H4 (cell line): ENCODE measurements around the gene ESF1. TPM values are rescaled to one million over a fixed set of nuclear protein-coding genes. Genes with fewer than 3 reads are reported as not detected.
A peak's percentile ranks its signal among the peaks of the same experiment; 100 is the strongest.

Experiments
- DNase-seq: peaks from one replicate; pipeline ENCODE4 v3.0.0-alpha.2; 2015; ENCODE audit warnings: low spot score
- total RNA-seq: library from RNA; depleted of rRNA; stranded (reverse); fragments of >200 nt; shearing (Covaris generic); gene quantifications from 2 replicates; pipeline ENCODE4 v1.2.3, GENCODE V29; 2014; rRNA removed

The ESF1 gene
- 3.7 and 7.9 TPM in 2 replicates for total RNA-seq

- peak; percentile 99 for DNase-seq
Measured at GRCh38 chr20:13784893-13785715, at the start of gene ESF1, which contains the start of gene NDUFAF5. Gene ESF1, minus strand, starts transcription at chr20:13784919. Its CDS starts 1,779 bp downstream, at chr20:13783140. Gene NDUFAF5, plus strand, starts transcription at chr20:13785028. Its CDS starts 41 bp downstream, at chr20:13785069.

DNA sequence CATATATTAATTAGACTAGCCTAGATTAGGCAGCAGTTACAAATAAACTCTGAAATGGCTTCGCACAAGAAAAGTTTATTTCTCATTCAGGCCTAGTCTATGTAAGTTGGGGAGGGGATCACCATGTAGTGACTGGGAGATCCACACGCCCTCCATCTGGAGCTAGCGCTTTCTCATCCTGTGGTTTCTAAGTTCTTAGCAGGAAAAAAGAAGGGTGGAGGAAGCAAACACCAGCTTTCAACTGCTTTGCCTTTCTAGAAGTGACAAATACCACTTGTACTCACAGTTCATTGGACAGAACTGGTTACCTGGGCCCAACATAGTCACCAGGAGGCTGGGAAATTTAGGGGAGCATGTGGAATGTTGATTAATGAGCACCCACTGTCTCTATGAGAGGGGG is 46.8 kb upstream of the ESF1 start:
- no peak for DNase-seq

DNA sequence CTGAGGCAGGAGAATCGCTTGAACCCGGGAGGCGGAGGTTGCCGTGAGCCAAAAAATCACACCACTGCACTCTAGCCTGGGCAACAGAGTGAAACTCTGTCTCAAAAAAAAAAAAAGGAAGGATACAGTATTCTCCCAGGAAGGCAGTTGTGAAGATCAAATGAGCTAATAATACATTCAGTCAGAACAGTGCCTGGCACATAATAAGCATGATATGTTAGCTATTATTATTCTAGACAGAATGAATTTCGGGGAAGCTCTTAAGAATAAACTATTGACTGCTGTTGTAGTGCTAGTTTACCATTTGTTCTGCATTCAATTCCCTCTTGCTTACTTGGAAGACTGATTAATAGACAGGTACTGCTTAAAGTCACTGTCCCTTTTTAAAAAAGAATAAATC is 40.7 kb upstream of the ESF1 start:
- no peak for DNase-seq

DNA sequence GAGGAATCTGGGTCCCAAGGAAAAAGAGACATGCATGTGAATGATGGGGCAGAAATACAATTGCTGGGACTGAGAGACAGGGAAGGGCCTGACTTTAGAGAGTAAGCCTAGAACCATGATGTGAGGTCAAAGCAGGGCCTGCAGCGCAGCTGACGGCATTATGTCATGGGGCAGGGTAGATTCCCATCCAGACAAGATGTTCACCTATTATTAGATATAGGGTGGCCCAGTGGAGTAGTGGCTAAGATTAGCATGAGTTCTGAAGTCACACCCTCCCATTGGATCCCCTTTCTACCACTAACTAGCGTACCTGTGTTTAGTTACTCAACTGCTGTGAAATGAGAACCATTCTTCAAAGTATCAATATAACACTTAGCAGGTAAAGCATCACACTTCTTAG is 39.7 kb upstream of the ESF1 start:
- no peak for DNase-seq

DNA sequence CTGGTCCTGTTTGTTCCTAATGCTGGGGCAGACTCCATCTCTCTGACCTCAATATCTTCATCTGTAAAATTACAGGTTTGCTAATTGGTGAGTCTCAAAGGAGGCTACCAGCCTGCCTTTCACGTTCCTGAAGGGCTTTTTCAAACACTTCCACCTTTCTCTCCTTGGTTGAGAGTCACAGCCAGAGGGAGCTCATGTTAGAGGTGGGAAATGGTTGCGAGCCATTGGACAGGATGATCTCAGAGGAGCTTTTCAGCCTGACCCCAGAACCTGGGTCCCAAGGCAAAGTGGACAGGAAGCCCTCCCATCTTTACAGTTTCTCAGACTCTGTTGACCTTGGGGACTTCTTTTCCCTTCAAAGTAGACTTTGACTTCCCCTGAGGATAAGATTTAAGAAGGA is 37.7 kb upstream of the ESF1 start:
- DNase-seq = no peak

DNA sequence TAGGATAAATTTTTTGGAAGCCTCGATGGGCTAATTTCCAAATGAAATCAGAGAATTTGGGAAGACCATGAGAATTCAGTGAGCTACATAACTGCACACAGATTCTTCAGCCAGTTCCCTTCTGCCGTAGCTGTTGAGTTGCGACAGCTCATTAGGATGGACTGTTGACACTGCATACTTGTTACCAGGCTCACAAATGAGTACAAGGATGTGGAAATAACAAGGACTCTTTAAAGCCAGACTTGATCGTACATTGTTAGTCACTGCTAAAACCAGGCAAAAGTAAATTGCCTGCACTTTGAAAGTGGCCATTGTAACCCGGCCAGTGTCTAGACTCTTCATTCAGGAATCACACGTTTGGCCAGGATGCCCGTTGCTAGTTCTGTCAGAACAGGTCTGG is 37.2 kb upstream of the ESF1 start:
- no peak for DNase-seq

DNA sequence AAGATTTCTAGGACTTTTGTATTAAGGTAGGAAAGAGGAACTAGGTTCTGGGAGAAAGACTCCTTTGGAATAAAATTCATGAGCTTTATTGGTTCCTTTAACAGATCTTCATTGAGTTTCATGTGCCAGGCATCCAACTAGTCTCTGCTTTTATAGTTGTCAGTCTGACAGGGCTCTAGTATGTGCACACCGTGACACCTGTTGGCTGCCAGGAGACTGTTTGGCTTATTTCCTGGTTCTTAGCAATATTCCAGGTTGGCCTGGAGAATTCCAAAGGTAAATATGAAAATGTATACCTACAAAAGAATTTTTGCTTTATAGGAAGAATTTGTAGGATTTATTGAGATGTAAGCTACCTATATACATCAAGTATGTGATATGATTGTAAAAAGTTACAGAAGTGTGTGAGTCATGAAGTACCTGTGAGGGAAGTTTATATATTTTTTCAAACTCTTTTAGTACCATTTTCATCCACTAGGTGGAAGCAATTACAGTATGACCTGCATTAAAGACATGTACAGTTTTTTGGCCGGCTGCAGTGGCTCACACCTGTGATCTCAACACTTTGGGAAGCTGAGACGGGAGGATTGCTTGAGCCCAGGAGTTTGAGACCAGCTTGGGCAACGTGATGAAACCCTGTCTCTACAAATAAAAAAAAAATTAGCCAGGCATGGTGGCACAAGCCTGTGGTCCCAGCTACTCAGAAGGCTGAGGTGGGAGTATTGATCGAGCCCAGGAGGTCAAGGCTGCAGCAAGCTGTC is 35.3 kb upstream of the ESF1 start:
- peak; percentile 64 for DNase-seq

DNA sequence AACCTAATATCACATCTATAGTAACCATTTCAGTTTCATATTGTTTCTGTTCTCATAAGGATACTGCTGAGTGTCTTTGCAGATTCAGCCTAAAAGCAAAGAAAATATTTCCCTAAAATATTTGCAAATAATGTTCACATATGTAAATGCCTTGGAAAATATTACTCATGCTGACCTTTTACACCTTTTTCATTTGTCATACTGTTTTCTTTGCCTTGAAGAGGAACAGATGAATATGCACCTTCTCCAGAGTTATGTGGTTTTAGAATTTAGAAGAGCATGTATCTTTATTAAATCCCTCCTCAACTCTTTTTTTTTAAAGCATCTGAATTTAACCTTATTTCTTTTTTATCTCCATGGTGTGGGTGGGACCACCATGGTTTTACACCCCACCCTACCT is 32.6 kb upstream of the ESF1 start:
- DNase-seq = no peak

DNA sequence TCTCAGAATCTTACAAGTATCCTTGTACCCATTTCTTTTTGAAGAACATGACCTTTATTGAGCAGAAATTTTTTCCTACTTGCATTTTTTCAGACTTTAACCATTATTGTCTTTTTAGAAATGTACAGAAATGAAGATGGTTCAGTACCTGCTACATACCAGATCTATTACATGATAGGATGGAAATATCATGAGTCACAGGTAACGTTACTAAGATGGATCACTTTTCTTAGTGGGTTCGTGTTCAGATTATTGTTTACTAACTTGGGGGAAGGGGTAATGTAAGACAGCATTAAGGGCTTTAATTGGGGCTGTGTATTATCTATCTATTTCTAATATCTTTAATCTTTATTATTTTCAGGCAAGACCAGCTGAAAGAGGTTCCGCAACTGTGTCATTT is 32.0 kb upstream of the ESF1 start:
- no peak for DNase-seq

GRCh38 chr20:13814672-13815071 is 30.0 kb upstream of the ESF1 start:
- DNase-seq = no peak

- DNase-seq = no peak
Measured at GRCh38 chr20:13813910-13814309, 29.2 kb upstream of the ESF1 start.

DNA sequence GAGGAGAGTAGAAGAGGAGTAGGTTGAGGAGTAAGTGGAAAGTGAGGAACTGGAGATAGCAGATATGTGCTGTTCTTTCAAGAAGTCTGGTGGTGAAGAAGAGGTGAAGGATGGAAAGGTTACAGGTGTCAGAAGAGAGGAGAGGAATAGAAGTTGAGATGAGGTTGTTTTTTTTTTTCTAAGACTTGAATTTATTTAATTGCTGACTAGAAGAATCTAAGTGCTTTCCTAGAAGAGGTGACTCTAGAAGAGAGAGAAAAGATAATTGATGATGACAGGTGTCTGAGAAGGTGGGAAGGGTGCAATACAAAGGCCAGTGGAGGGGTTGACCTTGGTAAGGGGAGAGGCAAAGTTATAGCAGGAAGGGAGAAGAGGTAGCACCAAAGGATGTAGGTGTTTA is 25.7 kb upstream of the ESF1 start:
- no peak for DNase-seq

DNA sequence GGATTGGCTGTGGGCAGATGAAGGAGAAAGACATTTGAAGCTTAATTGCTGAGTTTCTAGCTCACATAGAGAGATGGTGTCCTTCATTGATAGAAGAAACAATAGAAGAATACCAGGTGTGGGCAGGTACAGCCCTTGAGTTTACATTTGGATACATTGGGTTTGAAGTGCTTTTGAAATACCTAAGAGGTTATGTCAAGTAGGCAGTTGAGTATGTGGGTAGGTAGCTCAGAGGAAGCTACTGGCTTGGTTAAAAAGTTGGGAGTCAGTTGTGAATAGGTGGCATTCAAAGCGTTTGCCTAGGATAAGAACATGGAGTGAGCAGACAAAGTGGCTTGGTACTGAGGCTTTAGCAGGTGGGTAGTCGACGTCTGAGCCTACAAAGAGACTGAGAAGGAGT is 25.1 kb upstream of the ESF1 start:
- DNase-seq = no peak

DNA sequence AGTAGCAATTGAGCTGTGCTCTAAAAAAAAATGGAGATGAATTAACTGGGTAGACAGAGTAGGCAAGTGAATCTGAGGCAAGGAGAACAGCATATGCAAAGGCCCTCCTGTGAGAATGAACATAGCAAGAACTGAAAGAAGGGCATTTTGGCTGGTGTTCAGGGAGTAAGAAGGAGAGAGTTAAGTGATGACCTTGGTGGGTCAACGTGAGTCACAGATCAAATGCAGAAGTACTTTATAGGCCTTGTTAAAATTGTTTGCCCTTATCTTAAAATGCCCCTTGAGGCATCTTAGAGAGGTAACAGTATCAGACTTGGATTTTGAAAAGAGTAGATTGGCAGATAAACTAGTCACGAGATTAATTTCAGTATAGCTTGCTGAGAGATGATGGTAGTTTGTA is 24.7 kb upstream of the ESF1 start:
- DNase-seq = no peak

DNA sequence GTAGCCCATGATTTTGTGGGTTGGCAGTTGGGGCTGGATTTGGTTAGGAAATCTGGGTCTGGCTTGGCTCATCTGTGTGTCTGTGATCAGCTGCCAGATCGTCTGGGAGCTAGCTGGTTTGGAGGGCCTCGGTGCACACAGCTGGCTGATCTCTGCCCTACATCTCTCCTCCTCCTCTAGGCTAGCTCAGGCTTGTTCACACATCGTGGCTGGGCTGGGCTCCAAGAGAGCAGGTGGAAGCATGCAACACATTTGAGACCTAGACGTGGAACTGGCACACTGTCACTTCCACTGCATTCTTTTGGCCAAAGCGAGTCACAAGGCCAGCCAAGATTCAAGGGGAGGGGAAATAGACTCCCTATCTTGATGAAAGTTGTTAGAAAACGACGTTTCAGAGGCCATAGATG is 16.0 kb upstream of the ESF1 start:
- peak; percentile 80 for DNase-seq

DNA sequence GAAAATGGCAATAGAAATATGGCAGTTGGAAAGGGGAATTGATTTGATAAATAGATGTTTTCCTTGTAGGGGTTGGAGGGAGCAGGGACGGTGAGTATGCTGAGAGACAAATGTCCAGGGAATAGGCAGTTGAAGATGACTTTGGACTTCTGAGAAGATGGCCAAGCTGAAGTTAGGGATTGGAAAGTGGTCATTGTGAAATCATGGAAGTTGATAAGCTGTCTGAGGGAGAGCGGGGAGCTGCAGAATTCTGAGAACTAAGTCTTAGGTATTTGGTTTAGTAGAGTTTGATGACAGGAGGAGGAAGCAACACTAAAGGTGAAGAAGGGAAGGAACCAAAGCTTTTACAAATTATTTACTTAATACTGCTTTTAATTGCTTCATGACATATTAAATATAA is 15.3 kb upstream of the ESF1 start:
- no peak for DNase-seq

GRCh38 chr20:13799040-13799439 is 14.3 kb upstream of the ESF1 start:
- DNase-seq = no peak

DNA sequence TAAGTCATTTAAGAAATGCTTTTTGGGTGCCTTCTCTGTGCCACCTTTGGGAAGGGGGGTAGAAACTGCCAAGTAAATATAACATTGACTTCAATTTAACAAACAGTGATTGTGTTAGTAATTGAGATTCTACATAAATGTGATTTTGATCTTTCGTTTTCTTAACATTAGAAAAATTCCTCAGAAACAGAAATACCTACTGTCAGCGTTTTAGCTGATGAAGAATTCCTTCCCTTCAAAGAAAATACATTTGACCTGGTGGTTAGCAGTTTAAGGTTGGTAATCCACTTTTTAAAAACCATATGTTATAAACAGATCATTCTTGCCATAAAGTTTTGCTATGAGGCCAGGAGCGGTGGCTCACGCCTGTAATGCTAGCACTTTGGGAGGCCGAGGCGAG is 9.9 kb upstream of the ESF1 start:
- no peak for DNase-seq

GRCh38 chr20:13793001-13793400 is 8.3 kb upstream of the ESF1 start:
- DNase-seq = no peak

DNA sequence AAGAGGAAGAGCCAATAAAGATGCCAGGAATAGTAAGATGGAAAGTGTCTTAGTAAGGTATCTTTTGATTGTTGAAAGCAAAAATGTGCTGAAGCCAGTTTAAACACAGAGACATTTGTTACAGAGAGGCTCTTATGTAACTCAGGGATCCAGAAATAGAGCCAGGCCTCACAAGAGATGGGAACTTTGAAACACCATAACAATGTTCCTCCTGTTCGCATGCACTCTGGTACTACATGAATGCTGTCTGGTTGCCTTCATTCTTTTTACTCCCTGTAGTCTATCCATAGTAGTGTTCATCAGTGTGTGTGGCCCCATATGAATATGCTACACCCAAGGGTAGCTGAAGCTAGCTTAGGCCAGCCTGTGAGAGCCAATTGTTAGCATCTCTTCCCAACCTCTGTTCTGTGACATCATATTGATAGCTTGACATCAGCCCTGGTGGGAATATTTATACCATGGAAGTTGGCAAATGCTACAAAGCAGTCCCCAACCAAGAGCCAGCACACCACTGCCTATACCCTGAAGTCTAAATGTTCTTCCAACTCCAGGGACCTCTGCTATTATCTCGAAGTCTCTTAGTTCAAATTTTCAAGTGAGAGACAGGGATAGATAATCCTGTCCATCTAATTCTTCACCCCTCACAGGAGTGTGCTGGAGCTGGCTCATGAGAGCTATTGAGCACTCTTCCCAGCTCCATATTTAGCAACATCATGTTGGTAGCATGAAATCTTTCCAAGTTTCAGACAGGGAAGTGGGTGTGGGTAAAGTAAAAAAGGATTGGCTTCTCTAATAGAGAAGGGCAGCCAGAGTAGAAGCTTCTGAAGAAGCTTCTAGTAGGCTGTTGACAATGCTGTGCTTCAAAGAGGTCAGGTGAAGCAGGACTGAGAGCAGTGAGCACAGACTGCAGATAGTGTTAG is 7.1 kb upstream of the ESF1 start:
- no peak for DNase-seq

DNA sequence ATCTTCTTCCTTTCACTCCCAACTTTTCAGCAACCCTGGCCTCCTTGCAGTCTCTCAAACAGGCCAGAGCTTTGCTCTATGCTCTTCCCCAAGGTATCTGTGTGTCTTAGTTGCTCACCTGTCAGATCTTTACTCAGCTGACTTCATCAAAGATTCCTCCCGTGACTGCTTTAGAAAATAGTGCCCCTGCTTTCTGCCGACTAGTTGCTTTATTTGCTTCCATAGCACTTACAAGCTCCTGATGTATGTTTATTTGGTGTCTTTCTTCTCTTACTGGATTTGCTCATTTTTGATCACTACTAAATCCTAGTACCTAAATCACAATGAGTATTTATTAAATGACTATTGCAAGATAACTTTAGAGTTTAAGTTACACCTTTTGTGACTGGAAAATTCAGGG is 6.0 kb upstream of the ESF1 start:
- no peak for DNase-seq
